ENCODE results near the gene PPP2R2C.

Gene PPP2R2C

DNA sequence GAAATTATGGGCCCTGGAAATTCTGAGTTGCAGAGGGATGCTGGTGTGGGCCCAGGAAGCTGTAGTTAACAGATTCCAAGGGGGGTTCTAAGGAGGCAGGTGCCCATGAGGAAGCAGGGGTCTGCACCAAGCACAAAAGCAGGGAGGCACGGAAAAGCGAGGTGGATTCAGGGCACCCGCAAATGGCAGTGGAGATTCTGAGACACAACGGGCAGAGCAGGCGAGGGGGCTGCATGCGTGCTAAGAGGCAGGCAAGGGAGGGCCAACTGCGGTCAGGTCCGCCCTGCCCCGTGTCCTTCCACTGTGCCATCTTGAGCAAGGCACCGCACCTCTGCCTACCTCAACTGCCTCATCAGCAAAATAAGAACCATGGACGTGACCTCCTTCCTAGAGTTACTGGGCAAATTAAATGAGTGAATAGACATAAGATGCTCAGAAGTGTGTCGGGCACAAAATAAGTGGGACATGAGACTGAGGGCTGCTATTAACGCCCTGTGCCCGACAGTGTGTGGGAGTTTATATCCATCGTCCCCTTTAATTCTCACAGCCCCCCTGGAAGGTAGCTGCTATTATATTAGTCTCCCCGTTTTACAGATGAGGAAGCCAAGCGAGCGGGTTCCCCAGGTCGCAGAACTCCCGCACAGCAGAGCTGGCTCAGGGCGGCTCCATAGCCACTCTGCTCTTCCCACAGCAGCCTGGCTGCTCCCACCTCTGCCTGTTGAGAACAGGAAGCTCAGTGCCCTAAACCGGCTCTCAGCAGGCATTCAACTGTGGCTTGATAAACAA lies 67.6 kb downstream of the PPP2R2C start:
- no peak for DNase-seq (ENCODE audit: low read depth in 2 of 2)

DNA sequence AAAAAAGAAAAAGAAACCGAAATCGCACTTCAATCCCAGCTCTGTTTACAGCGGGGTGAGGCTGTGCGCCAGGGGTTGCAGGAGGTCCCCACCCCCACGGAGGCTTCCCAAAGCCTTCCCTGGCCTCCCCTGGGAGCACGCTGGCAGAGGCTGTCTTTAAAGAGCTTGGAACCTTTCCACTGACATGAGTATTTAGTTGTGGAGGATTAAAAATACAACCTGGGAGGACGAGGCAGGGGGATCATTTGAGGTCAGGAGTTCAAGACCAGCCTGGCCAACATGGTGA lies 69.1 kb downstream of the PPP2R2C start:
- DNase-seq (ENCODE audit: low read depth in 2 of 2), result no peak

DNA sequence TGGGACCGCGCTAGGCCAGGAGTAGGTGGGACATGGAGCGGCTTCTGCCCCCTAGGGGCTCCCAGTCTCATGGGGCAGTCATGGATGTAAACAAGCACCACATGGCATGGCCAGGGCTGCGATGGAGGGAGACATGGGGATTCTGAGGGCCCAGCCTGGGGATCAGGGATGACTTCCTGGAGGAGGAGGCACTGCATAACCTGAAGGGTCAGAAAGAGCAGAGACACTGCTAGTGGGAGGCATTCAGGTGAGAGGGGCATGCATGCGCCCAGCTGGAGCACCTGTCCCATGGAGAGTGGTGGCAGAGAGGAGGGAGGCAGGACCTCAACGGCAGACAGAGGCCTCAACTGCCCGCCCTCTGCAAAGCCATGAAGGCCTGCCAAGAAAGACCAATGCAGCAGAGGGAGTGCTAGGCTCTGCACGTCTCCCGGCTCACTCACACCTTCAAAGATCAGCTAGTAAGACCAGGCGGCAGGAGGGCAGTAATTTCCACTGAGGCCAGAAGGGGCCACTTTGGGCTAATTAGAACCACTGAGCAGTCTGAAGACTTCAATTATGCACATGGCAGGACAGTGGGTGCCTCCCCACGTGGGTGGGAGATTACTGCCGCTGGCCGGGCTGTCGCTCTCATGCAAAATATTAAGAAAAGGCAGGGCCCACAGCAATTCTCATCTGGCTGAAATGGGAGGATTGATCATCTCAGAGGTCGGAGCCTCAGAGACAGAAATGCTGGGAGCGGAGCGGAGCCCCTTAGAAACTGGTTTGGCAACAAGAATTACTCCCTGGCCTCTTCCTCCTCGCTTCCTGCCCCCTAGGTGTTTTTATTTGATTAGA lies 69.6 kb downstream of the PPP2R2C start:
- DNase-seq (ENCODE audit: low read depth in 2 of 2), result no peak

DNA sequence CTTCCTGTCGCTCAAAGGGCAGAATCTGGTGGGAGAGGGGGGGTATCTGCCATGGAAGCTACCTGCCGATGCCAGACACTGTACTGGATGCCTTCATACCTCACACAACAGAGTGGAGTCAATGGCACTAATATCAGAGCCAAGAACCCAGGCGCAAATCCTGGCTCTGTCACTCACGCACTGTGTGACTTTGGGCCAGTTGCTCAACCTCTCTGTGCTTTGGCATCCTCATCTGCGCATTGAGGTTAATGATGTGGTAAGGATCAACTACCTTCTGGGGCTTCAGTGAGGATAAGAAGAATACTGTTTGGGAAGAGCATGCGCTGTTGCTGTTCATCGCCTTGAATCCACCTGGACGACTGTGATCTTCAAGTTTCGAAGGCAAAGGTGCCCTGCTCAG lies 70.6 kb downstream of the PPP2R2C start:
- no peak for DNase-seq (ENCODE audit: low read depth in 2 of 2)

DNA sequence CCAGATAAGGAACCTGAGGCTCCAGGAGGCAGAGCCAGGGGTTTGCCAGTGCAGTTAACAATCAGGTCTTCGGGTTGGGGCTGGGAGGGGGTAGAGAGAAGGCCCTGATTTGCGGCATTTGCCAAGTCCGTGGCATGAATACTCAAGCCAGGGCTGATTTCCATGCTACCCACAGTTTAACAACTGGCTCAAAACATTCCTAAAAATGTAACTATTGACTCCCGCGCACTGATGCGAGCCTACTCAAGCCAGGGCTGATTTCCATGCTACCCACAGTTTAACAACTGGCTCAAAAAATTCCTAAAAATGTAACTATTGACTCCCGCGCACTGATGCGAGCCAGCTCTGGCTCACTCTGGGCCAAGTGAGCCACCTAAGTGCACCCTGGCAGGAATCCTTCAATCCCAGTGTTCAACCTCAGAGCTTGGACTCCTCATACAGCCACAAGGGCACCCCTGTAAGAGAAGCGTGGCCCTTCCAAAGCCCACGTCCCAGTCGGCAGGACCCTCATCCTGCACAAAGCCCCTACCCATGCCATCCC lies 75.6 kb downstream of the PPP2R2C start:
- DNase-seq (ENCODE audit: low read depth in 2 of 2), result no peak

DNA sequence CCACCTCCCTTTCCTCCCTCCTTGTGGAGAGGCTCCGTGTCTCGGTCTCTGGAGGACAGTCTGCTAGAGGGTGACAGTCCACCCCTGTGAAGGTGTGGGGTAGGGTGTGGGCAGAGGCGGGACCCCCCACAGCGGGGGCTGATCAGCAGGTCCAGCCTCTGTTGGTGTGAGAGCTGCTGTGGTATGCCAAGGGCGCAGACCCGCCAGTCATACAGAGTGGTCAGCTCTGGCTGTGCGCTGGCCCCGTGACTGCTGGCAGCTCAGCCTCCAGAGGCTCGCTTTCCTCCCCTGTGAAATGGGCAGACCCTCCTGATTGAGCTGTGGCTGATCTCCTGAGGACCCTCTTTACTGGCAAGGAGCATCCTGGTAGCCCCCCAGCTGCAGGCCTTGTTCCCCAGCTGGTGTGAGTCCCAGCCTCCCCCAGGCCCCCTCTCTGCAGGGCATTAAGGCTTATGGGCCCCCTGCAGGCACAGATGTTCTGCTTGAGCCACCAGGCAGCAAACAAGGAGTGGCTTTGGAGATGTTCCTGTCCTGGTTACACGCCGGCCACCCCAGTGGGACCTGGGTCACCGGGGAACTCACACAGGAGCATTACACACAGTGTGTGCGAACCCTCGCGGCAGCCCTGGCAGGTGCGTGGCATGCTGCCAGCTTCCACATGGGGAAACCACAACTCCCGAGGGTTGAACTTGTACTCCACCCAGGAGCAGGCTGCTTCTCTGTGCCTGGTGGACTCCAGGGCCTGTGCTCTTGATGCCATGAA lies 76.8 kb downstream of the PPP2R2C start:
- DNase-seq (ENCODE audit: low read depth in 2 of 2), result no peak

DNA sequence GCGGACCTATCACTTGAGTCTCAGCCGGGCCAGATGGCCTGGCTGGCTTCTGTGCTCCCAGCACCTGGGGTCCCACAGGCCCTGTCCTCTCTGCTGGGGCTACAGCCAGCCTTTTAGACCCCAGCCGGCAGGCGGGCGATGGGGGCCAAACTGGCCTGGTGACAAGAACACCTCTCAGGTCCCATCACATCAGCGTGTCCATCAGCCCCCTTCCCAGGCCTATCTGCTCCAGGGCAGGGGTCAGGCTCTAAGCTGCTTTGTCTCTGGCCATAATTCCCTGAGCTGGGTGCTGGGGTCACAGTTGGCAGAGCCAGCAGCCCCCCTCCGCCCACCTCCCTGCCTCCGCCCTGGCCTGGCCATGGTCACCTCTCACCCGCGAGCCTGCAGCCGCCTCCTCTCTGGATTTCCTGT lies 77.7 kb downstream of the PPP2R2C start:
- DNase-seq (ENCODE audit: low read depth in 2 of 2), result no peak

DNA sequence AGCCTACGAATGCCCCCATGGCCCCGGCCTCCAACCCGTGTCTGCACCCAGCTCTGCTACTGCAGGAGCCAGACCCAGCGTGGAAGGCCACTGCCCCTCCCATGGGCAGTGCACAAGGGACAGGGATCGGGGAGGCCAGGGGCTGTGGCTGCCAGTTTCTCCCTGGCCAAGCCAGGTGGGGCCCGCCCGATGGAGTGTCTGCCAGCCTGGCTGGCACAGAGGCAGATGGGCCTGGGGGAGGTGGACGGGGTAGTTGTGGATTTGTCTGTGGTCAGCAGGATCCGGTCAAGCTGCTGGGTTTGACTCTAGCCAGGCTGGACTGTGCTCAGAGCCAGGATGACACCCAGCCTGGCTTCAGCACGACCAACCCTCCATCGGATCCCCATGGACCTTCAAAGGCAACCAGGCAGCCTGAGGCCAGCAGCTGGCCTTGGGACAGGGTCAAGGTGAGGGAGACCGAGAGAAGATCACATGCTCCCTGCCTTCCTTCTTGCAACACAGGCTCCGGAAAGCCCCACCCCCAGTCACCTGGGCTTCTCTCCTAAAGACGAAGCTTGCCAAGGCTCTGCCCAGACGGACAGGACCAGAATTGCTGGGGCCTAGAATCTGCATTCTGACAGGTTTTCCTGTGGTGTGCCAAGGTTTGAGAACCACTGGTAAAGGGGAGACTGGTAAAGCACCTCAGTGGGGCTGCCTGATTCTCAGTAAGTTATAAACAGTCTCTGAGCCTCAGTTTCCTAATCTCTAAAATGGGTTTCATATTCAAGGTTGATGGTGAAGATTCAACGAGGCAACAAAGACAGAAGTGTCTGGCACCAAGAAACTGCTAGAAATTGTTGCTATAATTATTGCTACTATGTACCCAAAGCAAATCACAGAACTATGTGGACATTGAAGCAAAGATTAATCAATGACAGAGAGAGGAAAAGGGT lies 78.6 kb downstream of the PPP2R2C start:
- no peak for DNase-seq (ENCODE audit: low read depth in 2 of 2)

DNA sequence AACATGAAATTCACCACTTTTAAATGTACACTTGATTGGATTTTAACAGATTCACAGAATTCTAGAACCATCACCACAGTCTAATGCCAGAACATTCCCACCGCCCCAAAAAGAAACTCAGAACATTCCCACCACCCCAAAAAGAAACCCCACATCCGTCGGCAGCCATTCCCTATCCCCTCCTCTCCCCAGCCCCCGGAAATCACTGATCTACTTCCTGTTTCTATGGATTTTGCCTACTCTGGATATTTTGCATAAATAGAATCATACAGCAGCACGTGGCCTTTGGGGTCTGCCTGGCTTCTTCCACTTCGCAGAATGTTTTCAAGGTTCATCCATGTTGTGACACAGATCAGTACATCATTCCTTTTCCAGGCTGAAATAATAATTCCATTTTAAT lies 79.3 kb downstream of the PPP2R2C start:
- DNase-seq (ENCODE audit: low read depth in 2 of 2), result no peak

DNA sequence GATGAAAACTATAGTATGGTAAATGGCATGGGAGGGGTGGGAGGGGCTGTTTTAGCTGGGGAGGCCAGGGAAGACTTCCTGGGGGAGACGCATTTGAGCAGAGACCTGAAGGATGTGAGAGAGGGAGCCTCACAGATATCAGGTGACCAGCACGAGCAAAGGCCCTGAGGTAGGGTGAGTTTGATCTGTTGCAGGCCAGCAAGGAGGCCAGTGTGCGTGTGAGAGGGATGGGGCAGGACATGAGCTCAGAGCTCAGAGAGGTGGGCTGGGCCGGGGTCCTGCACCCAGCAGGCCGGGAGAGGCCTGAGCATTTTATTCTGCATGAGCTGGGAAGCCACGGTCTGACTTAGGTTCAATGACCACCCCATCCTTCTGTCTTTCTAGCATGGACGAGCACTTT lies 80.0 kb downstream of the PPP2R2C start:
- DNase-seq (ENCODE audit: low read depth in 2 of 2), result no peak

DNA sequence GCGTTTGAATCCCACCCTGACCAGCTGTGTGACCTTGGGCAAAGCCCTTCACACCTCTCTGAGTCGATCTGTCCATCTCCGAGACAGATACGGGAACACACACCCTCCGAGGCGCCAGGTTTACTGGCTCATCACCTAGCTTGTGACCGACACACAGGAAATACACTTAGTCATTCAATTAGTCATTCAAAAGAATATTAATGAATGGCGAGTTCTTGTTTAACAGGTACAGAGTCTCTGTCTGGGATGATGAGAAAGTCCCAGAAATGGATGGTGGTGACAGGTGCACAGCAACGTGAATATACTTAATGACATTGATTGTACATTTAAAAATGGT lies 80.6 kb downstream of the PPP2R2C start:
- no peak for DNase-seq (ENCODE audit: low read depth in 2 of 2)

DNA sequence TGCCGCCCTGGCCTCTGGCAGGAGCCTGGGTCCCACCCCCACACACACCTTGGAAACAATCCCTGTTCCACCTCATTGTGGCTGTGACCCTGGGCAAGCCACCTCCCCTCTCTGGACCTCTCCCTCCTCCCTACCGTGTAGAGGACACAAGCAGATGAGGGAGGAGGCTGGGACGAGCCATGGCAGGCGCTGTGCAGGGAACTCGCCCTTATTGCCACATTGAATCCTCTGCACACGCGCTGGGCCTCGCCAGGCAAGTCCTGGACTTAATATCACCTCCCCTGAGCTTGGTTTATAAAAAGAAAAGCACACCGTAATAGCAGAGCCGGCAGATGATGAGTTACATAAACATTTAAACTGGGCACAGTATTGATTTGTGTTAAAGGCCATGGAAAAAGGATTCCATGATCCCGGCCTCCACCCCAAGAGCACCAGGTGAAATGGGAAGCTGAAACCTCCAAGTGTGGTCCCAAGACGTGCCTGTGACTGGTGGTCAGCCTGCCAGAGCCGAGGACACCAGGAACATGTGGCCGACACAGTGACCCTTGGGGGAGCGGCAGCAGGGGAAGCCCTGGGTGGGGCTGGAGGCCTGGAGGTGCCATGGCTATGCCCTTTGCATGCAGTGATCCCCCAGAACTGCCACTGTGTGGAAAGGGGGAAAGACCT lies 81.1 kb downstream of the PPP2R2C start:
- DNase-seq (ENCODE audit: low read depth in 2 of 2), result no peak

DNA sequence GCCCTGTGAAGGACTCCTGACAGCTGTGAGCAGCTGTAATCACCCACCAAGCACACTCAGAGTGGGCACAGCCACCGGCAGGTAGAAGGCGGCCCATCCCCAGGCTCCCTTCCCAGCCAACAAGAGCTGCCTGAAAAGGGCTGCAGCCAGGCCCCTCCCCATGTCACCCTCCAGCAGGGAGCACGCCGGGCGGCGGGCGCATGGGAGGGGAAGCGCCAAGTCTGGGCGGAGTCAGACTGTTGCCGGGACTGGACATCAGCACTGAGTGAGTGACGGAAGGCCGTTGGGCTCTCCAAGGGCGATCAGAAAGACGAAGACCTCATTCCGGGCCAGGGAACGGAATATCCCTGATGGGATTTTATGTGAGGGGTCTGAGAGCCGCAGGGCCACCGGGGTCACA lies 82.1 kb downstream of the PPP2R2C start:
- DNase-seq (ENCODE audit: low read depth in 2 of 2), result no peak

DNA sequence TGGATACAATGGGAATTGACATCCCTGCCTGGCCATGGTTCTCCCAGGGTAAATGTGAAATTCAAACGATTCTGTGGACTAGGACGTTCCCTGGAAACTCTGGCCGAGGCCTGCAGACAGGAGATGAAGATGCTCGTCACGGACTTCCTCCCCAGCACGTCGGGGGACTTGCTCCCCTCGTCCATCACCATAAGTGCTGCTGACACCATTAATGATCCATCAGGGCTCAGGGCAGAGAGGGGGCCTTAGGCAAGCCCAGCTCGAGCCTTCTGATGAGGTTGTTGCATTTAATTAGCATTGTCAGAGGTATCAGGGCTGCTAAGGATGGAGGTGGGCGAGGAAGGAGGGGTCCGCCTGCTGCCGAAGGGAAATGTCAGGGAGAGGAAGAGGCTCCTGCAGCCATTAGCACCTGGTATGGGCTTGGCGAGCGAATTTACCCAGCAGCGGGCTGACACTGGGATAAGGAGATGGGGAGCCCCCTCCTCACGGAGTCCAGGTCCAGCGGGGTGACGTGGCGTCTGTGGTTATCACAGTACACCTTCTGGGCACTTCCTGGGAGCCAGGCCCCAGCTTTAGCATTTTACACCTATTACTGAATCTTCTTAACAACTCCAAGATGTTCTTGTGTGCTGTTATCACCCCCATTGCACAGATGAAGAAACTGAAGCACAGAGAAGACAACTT lies 83.1 kb downstream of the PPP2R2C start:
- no peak for DNase-seq (ENCODE audit: low read depth in 2 of 2)

DNA sequence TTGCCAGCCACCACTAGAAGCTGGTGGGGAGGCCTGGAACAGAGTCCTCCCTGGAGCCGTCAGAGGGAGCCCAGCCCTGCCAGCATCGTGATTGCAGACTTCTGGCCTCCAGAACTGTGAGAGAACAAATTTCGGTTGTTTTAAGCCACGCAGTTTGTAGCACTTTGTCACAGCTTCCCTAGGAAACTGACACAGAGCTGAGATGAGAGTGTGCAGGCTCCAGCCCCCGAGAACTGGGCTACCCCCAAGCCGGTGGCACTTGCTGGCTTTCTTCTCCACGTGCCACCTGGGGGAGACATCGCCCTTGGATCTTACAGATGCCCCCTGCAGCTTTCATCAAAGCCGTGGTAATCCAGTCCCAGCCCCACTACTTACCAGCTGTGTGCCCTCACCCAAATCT lies 83.7 kb downstream of the PPP2R2C start:
- no peak for DNase-seq (ENCODE audit: low read depth in 2 of 2)

DNA sequence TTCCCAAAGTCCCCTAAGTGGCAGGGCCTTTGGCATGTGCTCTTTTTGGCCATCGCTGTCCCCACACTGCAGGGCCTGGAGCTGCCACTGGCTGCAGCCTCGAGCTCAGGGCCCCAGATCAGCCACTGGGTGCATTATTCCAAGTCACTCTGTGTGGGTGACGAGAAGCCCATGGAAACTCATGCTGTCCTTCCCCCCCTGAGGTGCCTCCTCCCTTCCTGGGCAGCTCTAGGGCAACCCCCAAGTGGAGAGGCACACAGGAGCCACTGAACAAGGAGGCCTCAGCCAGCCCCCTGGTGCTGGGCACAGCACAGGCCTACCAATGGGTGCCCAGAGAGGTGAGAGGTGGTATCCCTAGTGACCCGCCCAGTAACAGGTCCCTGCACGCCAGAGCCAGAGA lies 84.5 kb downstream of the PPP2R2C start:
- DNase-seq (ENCODE audit: low read depth in 2 of 2), result no peak

DNA sequence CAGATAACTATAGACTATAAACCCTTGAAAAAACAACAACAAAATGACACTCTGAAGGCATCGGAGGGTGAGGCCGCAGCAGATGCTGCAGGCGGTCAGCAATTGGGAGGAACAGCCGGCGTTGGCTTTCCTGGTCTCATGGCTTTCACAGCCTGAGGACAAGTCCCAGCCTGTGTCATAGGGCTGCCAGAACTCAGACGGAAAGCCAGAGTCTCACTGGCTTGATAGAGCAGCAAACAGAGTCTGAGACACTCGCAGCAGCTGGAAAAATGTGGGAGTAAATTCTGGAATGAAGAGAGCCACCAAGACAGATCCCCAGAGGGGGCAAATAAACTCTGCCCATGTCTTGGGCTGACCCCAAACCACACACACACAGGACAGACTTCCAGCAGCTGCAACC lies 86.3 kb downstream of the PPP2R2C start:
- DNase-seq (ENCODE audit: low read depth in 2 of 2), result no peak

DNA sequence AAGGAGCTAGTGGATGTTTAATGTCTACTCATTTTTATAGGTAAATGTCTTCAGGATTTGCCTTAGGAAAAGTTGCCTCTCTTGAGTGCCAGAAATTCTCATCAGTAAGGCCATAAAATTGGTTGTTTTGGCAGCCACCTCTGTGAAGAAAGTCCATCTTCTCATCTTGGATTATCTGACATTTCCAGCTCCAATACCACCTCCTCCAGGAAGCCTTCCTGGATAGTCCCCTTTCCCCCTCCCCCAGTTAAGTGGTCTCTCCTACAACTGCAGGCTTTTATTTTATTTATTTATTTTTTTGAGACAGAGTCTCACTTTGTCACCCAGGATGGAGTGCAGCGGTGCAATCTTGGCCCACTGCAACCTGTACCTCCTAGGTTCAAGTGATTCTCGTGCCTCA lies 87.1 kb downstream of the PPP2R2C start:
- DNase-seq (ENCODE audit: low read depth in 2 of 2), result no peak

DNA sequence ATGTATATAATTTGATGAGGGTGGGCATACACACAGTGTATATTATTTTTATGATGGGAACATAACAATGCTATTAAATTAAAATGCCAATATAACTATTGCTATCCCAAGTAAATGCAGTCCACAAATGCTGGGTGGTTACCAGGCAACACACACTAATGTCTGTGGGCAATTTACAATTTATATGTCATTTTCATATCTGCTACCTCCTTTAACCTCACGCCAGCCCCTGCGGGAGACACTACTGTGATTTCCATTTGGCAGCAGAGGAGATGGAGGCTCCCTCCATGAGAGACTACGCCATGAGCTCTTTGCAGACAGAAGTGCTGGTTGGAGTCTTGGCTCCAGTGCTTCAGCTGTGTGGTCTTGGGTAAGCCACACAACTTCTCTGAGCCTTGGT lies 87.9 kb downstream of the PPP2R2C start:
- DNase-seq (ENCODE audit: low read depth in 2 of 2), result no peak

DNA sequence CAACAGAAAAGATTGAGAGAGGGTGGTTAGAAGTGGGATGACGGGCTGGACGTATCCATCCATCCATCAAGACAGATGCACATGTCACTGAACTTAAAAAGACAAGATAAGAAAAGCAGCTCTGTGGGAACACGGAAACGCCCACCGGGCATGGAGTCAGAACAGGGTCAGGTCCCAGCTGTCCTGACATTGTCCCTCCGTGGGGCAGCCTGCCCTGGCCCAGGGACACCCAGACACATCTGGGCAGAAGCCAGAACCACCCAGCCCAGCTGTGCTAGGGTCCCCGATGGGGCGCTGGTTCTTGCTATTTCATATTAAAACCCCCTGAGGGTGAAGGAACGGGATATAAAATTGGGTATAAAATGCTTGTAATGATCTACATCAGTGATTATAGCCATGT lies 88.5 kb downstream of the PPP2R2C start:
- DNase-seq (ENCODE audit: low read depth in 2 of 2), result no peak
